NOMO-1 treated with dmso at 0.1 percent for 144 hours (cell line): Measurements from ENCODE around the gene WDR35.

ENCODE experiments used
- DNase-seq: peaks from one replicate; lab custom pipeline; 2025; ENCODE audit not compliant: unreplicated experiment; lab: John Stamatoyannopoulos, UW

Gene WDR35

DNA sequence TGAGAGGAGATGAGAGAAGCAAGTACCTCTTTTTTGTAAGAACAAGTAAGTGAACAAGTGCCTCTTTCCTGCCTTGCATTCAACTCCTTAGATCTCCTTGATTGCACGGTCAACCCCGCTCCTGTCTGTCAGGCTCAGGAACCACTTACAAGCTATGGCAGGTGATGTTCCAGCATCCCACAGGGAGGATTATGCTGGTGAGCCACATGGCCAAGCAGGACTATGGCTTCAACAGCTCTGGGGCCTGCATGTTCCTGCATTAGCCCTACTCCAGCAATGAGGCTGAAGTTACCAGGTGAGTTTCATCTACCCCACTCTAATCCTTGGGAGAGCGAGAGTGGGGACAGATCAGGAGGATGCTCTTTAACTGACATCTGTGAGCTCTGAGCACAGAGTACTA lies 117.6 kb downstream of the WDR35 start:
- DNase-seq: no peak

DNA sequence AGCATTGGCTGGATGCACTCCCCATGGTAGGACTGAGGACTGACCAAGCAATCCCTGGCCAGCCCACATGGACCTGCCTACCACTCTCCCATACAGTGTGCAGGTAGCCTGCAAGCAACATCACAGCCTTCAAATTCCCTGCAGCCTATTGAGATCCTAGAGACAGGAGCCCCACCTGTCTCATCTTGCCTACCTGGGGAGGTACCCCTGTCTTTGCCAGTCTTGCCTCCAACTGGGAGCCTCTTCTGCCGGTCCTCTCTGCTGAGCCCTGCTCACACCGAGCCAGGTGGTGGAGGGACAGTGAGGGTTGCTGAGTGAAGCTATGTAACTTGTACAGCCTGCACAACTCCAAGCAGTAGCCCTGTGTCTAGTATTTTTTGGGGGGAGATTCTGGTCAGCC lies 118.1 kb downstream of the WDR35 start:
- DNase-seq: no peak

DNA sequence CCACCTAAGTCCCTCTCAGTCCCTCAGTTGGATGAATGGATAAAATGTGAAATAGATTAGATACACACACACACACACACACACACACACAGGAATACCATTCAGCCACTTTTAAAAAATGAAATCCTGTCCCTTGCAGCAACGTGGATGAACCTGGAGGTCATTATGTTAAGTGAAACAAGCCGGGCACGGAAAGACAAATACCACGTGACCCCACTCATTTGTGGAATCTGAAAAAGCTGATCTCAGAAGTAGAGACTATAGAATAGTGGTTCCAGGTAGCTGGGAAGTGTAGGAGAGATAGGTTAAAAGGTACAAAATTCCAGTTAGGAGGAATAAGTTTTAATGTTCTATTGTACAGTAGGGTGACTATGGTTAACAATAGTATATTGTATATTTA lies 119.1 kb downstream of the WDR35 start:
- DNase-seq: no peak

DNA sequence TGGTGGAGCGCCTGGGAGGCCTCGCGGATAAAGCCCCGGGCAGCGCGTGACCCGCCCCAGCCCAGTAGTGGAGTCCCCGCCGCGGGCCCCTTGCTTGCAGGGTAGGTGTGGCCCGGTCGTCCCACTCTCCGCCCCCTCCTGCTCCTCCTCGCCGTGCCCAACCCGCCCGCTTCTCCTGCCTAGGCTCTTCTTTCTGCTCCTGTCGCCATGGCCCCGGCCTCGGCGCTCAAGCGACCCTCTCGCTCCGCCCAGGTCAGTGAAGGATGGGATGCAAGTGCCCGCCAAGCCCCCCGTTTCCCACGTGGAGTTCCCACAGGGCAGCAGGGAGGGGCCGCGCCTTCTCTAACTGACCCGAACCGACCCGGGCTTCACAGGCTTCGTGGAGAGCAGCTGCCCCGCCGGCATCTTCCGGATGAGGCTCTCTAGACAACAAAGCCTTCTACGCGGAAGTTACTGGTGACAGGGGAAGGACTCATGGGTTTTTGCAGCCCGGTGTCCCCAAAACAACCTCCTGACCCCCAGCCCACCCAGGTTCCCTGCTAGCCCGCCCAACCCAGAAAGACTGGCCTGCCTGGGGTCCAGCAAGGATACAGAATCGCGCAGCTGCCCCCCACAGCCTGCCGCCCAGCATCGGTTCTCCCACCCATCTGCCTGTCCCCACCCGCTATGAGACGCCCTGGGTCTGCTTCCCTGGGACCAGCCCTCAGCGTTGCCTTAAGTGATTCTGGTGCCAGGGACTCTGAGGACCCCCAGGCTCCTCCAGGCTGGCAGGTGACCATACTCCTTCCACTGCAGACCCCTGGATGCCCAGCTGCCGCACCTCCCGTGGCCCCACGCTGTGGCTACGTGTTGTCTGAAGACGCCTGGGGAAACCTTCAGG lies 121.0 kb downstream of the WDR35 start:
- peak; percentile 76 for DNase-seq

DNA sequence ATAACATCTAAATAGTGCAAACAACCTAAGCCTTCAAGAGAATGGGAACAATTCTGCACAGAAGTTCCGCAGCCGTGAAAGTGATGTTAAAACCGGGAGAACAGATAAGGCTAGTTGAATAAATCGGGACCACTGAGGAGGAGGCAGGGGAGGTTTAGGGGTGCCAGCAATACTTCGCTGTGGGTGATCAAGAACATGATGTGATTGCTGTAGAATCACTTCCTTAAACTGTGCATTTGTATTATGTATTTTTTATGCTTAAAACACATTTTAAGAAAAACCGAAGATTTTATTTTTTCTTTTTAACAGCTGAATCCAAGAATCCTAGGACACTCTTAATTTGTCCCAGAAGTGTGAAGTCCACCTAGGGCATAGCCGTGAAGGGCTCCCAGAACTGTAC lies 121.7 kb downstream of the WDR35 start:
- no peak for DNase-seq

DNA sequence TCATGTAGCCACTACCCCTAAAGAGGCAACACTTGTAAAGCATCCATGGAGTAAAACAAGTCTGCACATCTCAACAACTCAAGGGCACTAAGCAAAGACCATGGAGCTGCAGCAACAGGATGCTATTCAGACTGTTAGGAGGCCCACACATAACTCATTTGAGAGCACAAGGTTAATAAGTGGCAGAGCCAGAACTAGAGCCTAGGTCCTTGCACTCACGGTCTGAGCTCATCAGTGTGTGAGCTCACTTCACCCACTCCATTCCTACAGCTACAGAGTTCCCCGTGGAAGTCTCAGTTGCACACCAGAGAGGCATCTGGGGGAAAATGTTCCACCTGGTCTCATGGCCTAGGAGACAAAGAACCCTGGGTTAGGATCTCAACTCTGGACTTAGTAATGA lies 123.1 kb downstream of the WDR35 start:
- no peak for DNase-seq

DNA sequence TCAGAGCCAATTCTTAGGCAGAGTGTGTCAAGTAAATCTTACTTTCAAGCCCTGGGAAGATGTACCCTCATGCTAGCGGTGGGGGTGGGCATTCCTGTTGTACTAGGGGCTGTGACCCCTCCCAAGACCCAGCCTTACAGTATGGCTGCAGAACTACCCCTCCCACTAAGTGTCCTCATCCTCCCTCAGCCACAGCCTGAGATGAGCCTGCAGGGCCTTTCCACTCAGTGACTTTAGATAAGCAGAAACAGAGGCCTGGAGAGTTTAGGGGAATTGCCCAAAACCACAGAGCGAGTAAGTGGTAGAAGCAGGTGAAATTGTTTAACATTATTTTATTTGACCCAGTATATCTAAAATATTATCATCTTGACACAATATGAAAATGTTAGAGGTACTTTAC lies 124.8 kb downstream of the WDR35 start:
- no peak for DNase-seq

DNA sequence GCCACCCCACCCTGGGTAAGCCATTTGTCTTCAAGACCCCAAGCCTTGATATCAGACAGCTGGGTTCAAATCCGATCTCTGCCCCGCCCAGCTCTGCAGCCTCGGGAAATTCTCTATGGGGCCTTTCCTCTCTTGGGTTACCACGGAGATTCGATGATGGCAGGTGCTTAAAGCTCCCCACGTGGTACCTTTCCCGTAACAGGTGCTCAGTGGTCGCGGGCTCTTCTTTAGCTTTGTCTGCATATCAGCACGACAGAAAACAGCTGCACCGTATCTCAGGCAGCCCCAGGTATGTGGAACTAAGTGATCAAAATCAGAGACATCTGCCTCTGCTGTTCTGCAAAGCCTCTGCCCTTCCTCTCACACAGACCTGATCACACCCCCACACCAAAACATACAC lies 125.5 kb downstream of the WDR35 start:
- no peak for DNase-seq

DNA sequence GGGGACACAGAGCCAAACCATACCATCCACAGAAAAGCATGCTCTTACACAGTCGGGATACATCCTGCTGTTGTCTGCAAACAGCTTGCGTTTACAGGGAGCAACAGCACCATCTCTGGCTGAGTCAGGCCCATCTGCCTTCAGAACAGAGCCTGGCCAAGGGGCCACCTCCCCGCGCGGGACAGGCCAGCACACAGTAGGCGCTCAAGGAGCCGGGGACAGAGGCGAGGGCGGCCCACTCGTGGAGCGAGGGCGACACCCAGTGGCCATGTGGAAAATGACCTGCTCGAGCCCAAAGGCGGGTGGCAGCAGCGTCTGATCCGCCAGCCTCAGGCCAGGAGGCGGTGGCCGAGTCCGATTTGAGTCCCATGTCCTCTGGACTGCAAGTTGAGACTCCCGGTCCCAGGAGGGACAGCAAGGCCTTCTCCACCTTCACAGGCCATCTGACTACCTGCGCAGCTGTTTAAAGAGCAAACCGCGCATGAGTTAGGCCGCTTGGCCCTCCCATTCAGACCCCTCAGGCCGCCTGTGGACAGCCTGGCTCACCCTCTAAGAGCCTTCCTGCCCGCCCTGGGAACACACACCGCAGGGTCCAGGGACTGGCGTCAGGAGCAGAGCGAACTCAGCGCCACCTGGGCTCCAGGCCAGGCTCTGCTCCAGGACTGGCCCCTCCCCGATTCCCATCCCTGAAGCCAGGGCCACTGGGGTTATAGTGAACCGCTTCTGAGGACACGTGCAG lies 126.4 kb downstream of the WDR35 start:
- peak; percentile 7 for DNase-seq

DNA sequence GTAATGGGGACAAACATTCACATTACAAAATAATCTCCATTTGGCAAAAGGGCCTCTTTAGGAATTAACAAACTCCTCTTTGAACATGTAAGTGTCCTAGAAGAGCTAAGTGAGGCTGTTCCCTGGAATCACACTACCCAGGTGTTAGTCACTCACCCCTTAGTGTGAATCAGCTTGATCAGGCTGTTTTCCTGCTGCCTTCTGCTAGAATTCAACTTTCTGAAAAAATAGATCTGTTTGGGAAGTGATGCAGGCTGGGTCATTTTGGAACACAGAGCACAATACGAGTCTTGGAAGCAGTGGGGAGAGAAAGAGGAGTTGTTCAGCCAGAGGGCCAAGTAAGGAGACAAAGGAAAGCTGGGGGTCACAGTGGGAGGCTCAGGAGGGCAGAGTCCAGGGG lies 128.1 kb downstream of the WDR35 start:
- DNase-seq: no peak
